ENCODE measurements around the gene PEX14. TPM values are rescaled to one million over a fixed set of nuclear protein-coding genes. Genes with fewer than 3 reads are reported as not detected.

PEX14 gene
- total and polyA plus RNA-seq, 2 experiments from 2014 or later, result 17.6 to 19.6 TPM

GRCh38 chr1:10607228-10607627, 132.5 kb downstream of the PEX14 start:
- Histone ChIP-seq H2AFZ (no peak overlapping the region), H3K9me2 (ENCODE audit: insufficient read depth) (no peaks in the 10 kb centered on the region), H3K27me3 (ENCODE audit: insufficient read depth) (no peaks in the 10 kb centered on the region), H3K4me2 (no peak overlapping the region), H3K27ac (ENCODE audit: low read depth) (no peak overlapping the region), H3K4me1 (ENCODE audit: insufficient read depth) (no peaks in the 10 kb centered on the region), H3K4me3 (no peak overlapping the region), H3K36me3 (ENCODE audit: insufficient read depth) (no peaks in the 10 kb centered on the region), H3K79me2 (replicated peaks; ENCODE audit: insufficient read depth) (no peaks in the 10 kb centered on the region), H3F3A (replicated peaks; ENCODE audit: low read depth) (no peaks in the 10 kb centered on the region), H4K20me1 (replicated peaks; ENCODE audit: insufficient read depth) (no peaks in the 10 kb centered on the region)
- no peak for TF ChIP-seq NANOG (IDR thresholded peaks at IDR 0.05; ENCODE audit: borderline replicate concordance)
- TF ChIP-seq JUNB (IDR thresholded peaks at IDR 0.05; ENCODE audit: unreplicated experiment), result no peak
- TF ChIP-seq ETS1 (IDR thresholded peaks at IDR 0.05), result no peak
- TF ChIP-seq ZNF331 (CRISPR knock-in tag; IDR thresholded peaks at IDR 0.05; ENCODE audit: low read depth), result no peak
- TF ChIP-seq EZH2 (IDR thresholded peaks at IDR 0.05; ENCODE audit: low read depth, unreplicated experiment), result no peak
- no peak for TF ChIP-seq POLR2AphosphoS5 (IDR thresholded peaks at IDR 0.05; ENCODE audit: low read depth)
- no peak for TF ChIP-seq EZH2phosphoT487 (IDR thresholded peaks at IDR 0.05; ENCODE audit: unreplicated experiment)
- no peak for TF ChIP-seq CTCF (conservative IDR thresholded peaks at IDR 0.05; ENCODE audit: low read depth in 2 of 2)
- Mint-ChIP-seq H3K27ac (no peak overlapping the region), H3K9me3 (no peaks in the 10 kb centered on the region; the same call in 2 of the 3 replicates), H3K4me1 (peaks cover 17% of the 10 kb centered on the region), H3K27me3 (ENCODE audit: insufficient read depth, low read depth, poor library complexity) (peaks cover 10% of the 10 kb centered on the region), H3K4me3 (no peak overlapping the region), H3K36me3 (ENCODE audit: low read depth) (no peaks in the 10 kb centered on the region)
- no peak for DNase-seq (ENCODE audit: low spot score)
- ATAC-seq, result no peak

GRCh38 chr1:10608690-10609089, 133.9 kb downstream of the PEX14 start:
- peaks cover 10% of the 10 kb centered on the region for H3K27me3 Mint-ChIP-seq (ENCODE audit: insufficient read depth, low read depth, poor library complexity)
- no peaks in the 10 kb centered on the region for H3K36me3 Mint-ChIP-seq (ENCODE audit: low read depth)
- H3K4me1 Mint-ChIP-seq, result peaks cover 13% of the 10 kb centered on the region
- no peak for ATAC-seq
- no peak for DNase-seq (ENCODE audit: low spot score)
- Histone ChIP-seq H3K27ac (ENCODE audit: low read depth) (no peak overlapping the region), H3K4me1 (ENCODE audit: insufficient read depth) (no peaks in the 10 kb centered on the region), H3K27me3 (ENCODE audit: insufficient read depth) (no peaks in the 10 kb centered on the region), H2AFZ (no peak overlapping the region), H3K4me2 (no peak overlapping the region), H4K20me1 (replicated peaks; ENCODE audit: insufficient read depth) (no peaks in the 10 kb centered on the region), H3K36me3 (ENCODE audit: insufficient read depth) (no peaks in the 10 kb centered on the region), H3K79me2 (replicated peaks; ENCODE audit: insufficient read depth) (no peaks in the 10 kb centered on the region), H3F3A (replicated peaks; ENCODE audit: low read depth) (no peaks in the 10 kb centered on the region), H3K4me3 (no peak overlapping the region), H3K9me2 (ENCODE audit: insufficient read depth) (no peaks in the 10 kb centered on the region)
- no peak overlapping the region for H3K4me3 Mint-ChIP-seq
- no peak overlapping the region for H3K27ac Mint-ChIP-seq
- H3K9me3 Mint-ChIP-seq, result no peaks in the 10 kb centered on the region; the same call in 2 of the 3 replicates
- no peak for TF ChIP-seq ZNF462 (CRISPR knock-in tag; IDR thresholded peaks at IDR 0.05)
- no peak for TF ChIP-seq STAT1 (IDR thresholded peaks at IDR 0.05; ENCODE audit: unreplicated experiment)
- no peak for TF ChIP-seq NANOG (IDR thresholded peaks at IDR 0.05; ENCODE audit: borderline replicate concordance)
- TF ChIP-seq EZH2phosphoT487 (IDR thresholded peaks at IDR 0.05; ENCODE audit: unreplicated experiment), result no peak
- TF ChIP-seq CTCF (conservative IDR thresholded peaks at IDR 0.05; ENCODE audit: low read depth in 2 of 2), result no peak
- TF ChIP-seq POLR2AphosphoS5 (IDR thresholded peaks at IDR 0.05; ENCODE audit: low read depth), result no peak
- TF ChIP-seq JUNB (IDR thresholded peaks at IDR 0.05; ENCODE audit: unreplicated experiment), result no peak

All from GM23338 (cell line).